ENCODE measurements around the gene HLF.

Gene HLF

DNA sequence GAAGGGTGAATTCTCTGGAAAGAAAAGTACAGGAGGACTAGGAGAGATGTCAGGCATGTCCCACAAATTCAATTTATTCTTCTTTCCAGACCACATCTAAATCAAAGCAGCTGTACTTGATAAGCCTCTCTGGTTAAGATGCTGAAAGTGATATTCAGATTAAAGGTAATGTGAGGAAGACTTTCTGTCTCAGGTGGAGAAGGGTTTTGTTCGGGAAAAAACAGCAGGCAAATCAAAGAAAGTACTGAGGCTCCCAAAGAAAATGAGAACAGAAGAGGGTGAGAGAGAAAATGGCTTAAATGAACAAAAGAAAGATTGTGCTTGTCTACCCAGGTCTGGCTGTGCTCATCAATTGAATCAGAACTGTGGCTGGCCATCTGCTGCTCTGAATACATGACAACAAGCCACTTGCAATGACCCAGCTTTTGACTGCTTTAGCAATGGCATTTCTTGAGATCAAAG is 101.3 kb downstream of the HLF start:
- peak; percentile 22 for DNase-seq

DNA sequence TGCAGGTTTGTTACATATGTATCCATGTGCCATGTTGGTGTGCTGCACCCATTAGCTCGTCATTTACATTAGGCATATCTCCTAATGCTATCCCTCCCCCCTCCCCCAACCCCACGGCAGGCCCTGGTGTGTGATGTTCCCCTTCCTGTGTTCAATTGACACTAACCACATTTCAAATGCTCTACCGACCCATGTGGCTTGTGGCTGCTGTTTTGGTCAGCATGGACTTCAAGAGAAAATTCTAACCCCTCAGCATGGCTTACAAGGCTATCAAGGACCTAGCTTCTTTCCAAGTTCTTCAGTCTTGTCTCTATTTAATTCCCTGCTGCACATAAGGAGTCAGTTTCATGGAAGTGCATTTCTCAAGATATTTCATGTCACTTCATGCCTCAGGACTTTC is 103.9 kb downstream of the HLF start:
- DNase-seq, result no peak
